Lung (tissue), 12 donors: Measurements from ENCODE around the gene DTNB. TPM values are rescaled to one million over a fixed set of nuclear protein-coding genes. Genes with fewer than 3 reads are reported as not detected.

Source experiments
- ATAC-seq: fragments of 200-7000 bp; cut with Tn5 transposase; one replicate; pipeline ENCODE4 v1.9.1; 2020; ENCODE audit warnings: moderate number of reproducible peaks; ENCODE audit not compliant: insufficient read depth, low FRiP score
- DNase-seq, 3 donors: peaks; one replicate each; pipeline ENCODE4 v3.0.0-alpha.2; 2013 to 2017
- H3K27ac ChIP-seq, 2 donors: one replicate each; pipeline ENCODE4 v1.5.1; 2013; ENCODE audit warnings: mild to moderate bottlenecking in 2 of 2, moderate library complexity in 2 of 2, control low read depth in 1 of 2, inconsistent platforms in 1 of 2, low read depth in 1 of 2, low read length in 1 of 2
- H3K27me3 ChIP-seq, 3 donors: one replicate each; pipeline ENCODE4 v1.5.1; 2013; ENCODE audit warnings: low read length in 2 of 3; ENCODE audit not compliant: control insufficient read depth in 3 of 3, insufficient read depth in 3 of 3
- H3K36me3 ChIP-seq, 4 donors: one replicate each; pipeline ENCODE4 v1.5.1; 2013; ENCODE audit warnings: low read length in 4 of 4, mild to moderate bottlenecking in 1 of 4, moderate library complexity in 1 of 4; ENCODE audit not compliant: control insufficient read depth in 4 of 4, insufficient read depth in 4 of 4
- H3K4me1 ChIP-seq, 5 donors: one replicate each; pipeline ENCODE4 v1.5.1; 2013; ENCODE audit warnings: low read length in 5 of 5, mild to moderate bottlenecking in 2 of 5, moderate library complexity in 1 of 5; ENCODE audit not compliant: control insufficient read depth in 5 of 5, insufficient read depth in 5 of 5
- H3K4me3 ChIP-seq: one replicate; pipeline ENCODE4 v1.5.1; 2013; ENCODE audit warnings: mild to moderate bottlenecking, control low read depth, moderate library complexity
- H3K9ac ChIP-seq, 2 donors: one replicate each; pipeline ENCODE4 v1.5.1; 2013; ENCODE audit warnings: low read length in 2 of 2, control low read depth in 1 of 2; ENCODE audit not compliant: insufficient read depth in 1 of 2
- H3K9me3 ChIP-seq, 4 donors: one replicate each; pipeline ENCODE4 v1.5.1; 2013; ENCODE audit warnings: low read length in 3 of 4, mild to moderate bottlenecking in 1 of 4, moderate library complexity in 1 of 4; ENCODE audit not compliant: control insufficient read depth in 4 of 4, insufficient read depth in 3 of 4
- WGBS, 2 donors: extraction: QIAGEN DNeasy Blood & Tissue Kit; methylation state at CpG; one replicate each; pipeline ENCODE4 v1.1.7; 2013; 5-methylcytosine and 5-hydroxymethylcytosine counted together
- polyA plus RNA-seq, 2 donors: library from polyadenylated mRNA; stranded (reverse); fragments of 200-250 nt; gene quantifications; one replicate each; pipeline ENCODE4 v1.2.1, GENCODE V29; 2013
- total RNA-seq, 2 donors: library from RNA; depleted of rRNA in 1 of 2; stranded (reverse); fragments of >200 nt in 1 of 2; gene quantifications; one replicate each; pipeline ENCODE4 v1.2.1, GENCODE V29; 2014 to 2021
- TF ChIP-seq, protein P1 (sequence below): IDR thresholded peaks from 2 replicates; pipeline ENCODE4 v1.5.1; 2012; ENCODE audit warnings: mild to moderate bottlenecking; ENCODE audit errors: control extremely low read depth, extremely low read depth
- donor health status: control.
- donor health status: control.
- donor health status: Bipolar disorder and iron deficiency.
- donor health status: healthy.
- donor health status: DM: yes; HTN: yes; CAD: no.

Gene DTNB
- total and polyA plus RNA-seq, 4 donors = 10.1 to 35.2 (median 20.4) TPM

DNA sequence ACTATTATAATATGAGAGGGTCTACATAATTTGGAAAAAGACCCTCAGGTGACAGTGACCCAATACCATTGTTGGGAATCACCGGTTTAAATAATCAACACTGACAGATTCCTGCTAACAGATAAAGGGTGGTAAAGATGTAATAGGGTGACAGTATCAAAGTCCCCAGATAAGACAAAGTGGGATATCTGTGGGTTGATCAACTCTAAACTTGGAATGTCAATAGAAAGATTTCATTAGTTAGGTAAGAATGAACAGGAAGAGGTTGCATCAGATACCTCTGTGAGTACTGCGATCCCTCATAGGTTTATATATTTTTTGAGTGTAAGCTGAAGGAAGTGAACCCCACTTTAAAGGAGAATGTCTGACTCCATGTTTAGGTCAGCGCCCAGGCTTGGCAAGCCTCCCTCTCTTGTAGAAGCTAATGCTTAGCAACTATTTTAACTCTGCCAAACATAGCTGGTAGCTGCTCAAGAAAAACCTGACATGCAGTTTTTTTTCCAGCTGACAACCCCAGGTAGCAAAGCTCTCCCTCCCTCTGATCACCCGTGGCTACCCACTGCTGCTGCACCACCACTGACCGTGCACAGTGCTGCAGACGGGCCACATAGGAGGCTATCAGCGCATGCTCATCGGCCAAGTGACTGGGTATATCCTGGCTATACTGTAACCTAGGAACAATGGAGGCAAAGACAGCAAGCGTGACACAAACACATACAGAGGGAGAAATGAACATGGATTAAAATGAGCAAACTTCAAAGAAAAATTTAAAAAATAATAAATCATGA is 218.4 kb downstream of the DTNB start:
- ATAC-seq (no peak), DNase-seq (no peak)
- no peak overlapping the region for H3K27ac ChIP-seq
- no peak overlapping the region for H3K9ac ChIP-seq
- TF ChIP-seq, protein P1, sequence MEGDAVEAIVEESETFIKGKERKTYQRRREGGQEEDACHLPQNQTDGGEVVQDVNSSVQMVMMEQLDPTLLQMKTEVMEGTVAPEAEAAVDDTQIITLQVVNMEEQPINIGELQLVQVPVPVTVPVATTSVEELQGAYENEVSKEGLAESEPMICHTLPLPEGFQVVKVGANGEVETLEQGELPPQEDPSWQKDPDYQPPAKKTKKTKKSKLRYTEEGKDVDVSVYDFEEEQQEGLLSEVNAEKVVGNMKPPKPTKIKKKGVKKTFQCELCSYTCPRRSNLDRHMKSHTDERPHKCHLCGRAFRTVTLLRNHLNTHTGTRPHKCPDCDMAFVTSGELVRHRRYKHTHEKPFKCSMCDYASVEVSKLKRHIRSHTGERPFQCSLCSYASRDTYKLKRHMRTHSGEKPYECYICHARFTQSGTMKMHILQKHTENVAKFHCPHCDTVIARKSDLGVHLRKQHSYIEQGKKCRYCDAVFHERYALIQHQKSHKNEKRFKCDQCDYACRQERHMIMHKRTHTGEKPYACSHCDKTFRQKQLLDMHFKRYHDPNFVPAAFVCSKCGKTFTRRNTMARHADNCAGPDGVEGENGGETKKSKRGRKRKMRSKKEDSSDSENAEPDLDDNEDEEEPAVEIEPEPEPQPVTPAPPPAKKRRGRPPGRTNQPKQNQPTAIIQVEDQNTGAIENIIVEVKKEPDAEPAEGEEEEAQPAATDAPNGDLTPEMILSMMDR = no peak
- no peaks in the 10 kb centered on the region for H3K27me3 ChIP-seq
- no peaks in the 10 kb centered on the region for H3K9me3 ChIP-seq
- no peaks in the 10 kb centered on the region for H3K36me3 ChIP-seq
- WGBS, 2 donors = 90 to 92% methylated on average over 9 of the region's 9 CpGs
- peaks cover 0 to 2% (median 0%) of the 10 kb centered on the region in 5 donors for H3K4me1 ChIP-seq
- no peak overlapping the region for H3K4me3 ChIP-seq

DNA sequence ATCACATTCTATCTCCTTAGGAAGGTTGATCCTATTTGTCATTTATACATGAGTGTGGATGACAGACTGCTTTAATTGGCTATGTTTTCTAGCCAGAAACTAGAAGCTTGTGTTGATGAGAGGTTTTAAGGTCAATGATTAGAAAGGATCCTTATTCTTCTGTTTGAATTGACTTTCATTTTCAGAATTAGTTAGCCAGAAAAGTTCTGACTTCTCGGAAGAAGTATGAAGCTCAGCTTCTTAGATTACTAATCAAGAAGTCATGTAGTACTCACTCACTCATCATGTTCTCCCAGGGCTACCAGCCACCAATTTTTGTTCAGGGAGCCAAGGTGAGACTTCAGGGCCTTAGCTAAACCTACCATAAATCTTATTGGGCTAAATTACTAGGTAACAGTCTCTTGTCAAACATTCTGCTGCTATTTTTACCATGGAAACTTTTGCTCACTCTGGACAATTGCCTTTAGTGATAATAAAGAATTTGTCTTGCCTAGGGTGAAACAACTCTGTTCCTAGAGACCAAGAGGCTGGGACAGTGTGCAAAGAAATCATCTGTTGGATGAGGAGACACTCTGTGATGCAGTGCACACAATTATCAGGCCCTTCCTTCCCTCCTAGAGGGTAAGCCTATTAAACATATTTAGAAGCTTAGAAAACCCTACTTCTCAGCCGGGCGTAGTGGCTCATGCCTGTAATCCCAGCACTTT is 220.0 kb downstream of the DTNB start:
- H3K9ac ChIP-seq = no peak overlapping the region
- WGBS, 2 donors = 88 to 96% methylated on average over 3 of the region's 3 CpGs
- H3K36me3 ChIP-seq = no peaks in the 10 kb centered on the region
- no peaks in the 10 kb centered on the region for H3K27me3 ChIP-seq
- peaks cover 0 to 2% (median 0%) of the 10 kb centered on the region in 5 donors for H3K4me1 ChIP-seq
- DNase-seq (no peak), ATAC-seq (no peak)
- no peak overlapping the region for H3K27ac ChIP-seq
- TF ChIP-seq, protein P1 = no peak
- no peak overlapping the region for H3K4me3 ChIP-seq
- H3K9me3 ChIP-seq = no peaks in the 10 kb centered on the region

DNA sequence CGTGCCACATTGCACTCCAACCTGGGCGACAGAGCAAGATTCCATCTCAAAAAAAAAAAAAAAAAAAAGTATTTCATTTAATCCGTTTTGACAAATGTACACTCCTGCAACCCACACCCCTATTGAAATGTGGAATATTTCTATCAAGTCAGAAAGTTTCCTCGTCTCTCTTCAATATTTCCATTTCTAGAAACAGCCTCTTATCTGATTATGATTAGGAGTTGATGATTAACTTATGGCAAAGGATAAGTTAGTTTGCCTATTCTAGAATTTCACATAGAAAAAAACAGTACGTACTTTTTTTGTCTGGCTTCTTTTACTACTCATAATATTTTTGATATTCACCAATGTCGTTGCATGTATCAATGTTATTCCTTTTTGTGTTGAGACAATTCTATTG is 224.6 kb downstream of the DTNB start:
- no peaks in the 10 kb centered on the region for H3K27me3 ChIP-seq
- DNase-seq (peak in 2 of 3 donors; percentile 11 to 17), ATAC-seq (no peak)
- TF ChIP-seq, protein P1 = no peak
- no peaks in the 10 kb centered on the region for H3K9me3 ChIP-seq
- WGBS, 2 donors = 75 to 88% methylated on average over 6 of the region's 6 CpGs
- H3K27ac ChIP-seq = no peak overlapping the region
- H3K4me3 ChIP-seq = no peak overlapping the region
- H3K36me3 ChIP-seq = peaks cover 0 to 3% (median under 1%) of the 10 kb centered on the region in 4 donors
- H3K9ac ChIP-seq = no peak overlapping the region
- peaks cover 0 to 2% (median 0%) of the 10 kb centered on the region in 5 donors for H3K4me1 ChIP-seq
